HEK293T (cell line): ENCODE data around the gene TRIM29.
"Not testable (repeated sequence)": the region's sequence is repeated elsewhere in the genome, so short reads cannot be mapped to it uniquely, and the experiment has no call there.

Experiments used
- CTCF ChIA-PET: fragments of 350-600 bp; formaldehyde crosslinking; extraction: SDS; loops from one replicate; lab custom pipeline; 2021; ENCODE audit warnings: antibody characterized with exemption, inconsistent platforms; lab: Yijun Ruan, JAX
- POLR2A ChIA-PET: fragments of 350-600 bp; formaldehyde crosslinking; extraction: SDS; loops from one replicate; lab custom pipeline; 2020; ENCODE audit warnings: antibody characterized with exemption, inconsistent platforms; lab: Yijun Ruan, JAX
- DNase-seq: peaks from one replicate; pipeline ENCODE4 v3.0.0; 2012; ENCODE audit warnings: mixed read lengths; ENCODE audit errors: extremely low spot score
- ARNT ChIP-seq: fragments of 450-650 bp; IDR thresholded peaks from 2 replicates; pipeline ENCODE4 v1.6.1; 2017; ENCODE audit warnings: mild to moderate bottlenecking
- BHLHE40 ChIP-seq: fragments of 450-650 bp; IDR thresholded peaks from 2 replicates; pipeline ENCODE4 v1.6.1; 2016; ENCODE audit warnings: mild to moderate bottlenecking, moderate library complexity, borderline replicate concordance
- CTBP1 ChIP-seq: fragments of 450-650 bp; IDR thresholded peaks from 2 replicates; pipeline ENCODE4 v1.6.1; 2016; ENCODE audit warnings: borderline replicate concordance
- ELF4 ChIP-seq: fragments of 450-650 bp; IDR thresholded peaks from 2 replicates; pipeline ENCODE4 v1.6.1; 2017; ENCODE audit warnings: antibody characterized with exemption
- FOXA1 ChIP-seq: fragments of 450-650 bp; IDR thresholded peaks from 2 replicates; pipeline ENCODE4 v1.6.1; 2016; ENCODE audit warnings: mild to moderate bottlenecking
- FOXK2 ChIP-seq: fragments of 450-650 bp; IDR thresholded peaks from 2 replicates; pipeline ENCODE4 v1.6.1; 2016; ENCODE audit warnings: mild to moderate bottlenecking
- FOXM1 ChIP-seq: fragments of 450-650 bp; IDR thresholded peaks from 2 replicates; pipeline ENCODE4 v1.6.1; 2017; ENCODE audit warnings: mild to moderate bottlenecking, borderline replicate concordance
- HDGF ChIP-seq: fragments of 450-650 bp; IDR thresholded peaks from 2 replicates; pipeline ENCODE4 v1.6.1; 2017; ENCODE audit warnings: antibody characterized with exemption, borderline replicate concordance
- L3MBTL2 ChIP-seq: fragments of 450-650 bp; conservative IDR thresholded peaks from 2 replicates; pipeline ENCODE4 v1.6.1; 2016; ENCODE audit warnings: mild to moderate bottlenecking
- LEF1 ChIP-seq: fragments of 450-650 bp; IDR thresholded peaks from 2 replicates; pipeline ENCODE4 v1.6.1; 2017; ENCODE audit warnings: mild to moderate bottlenecking, borderline replicate concordance
- NFRKB ChIP-seq: fragments of 450-650 bp; IDR thresholded peaks from 2 replicates; pipeline ENCODE4 v1.6.1; 2016; ENCODE audit warnings: mild to moderate bottlenecking, moderate library complexity
- PKNOX1 ChIP-seq: fragments of 450-650 bp; IDR thresholded peaks from 2 replicates; pipeline ENCODE4 v1.6.1; 2016
- SP1 ChIP-seq: fragments of 450-650 bp; IDR thresholded peaks from 2 replicates; pipeline ENCODE4 v1.6.1; 2017
- SUZ12 ChIP-seq: fragments of 450-650 bp; IDR thresholded peaks from 2 replicates; pipeline ENCODE4 v1.6.1; 2016; ENCODE audit warnings: mild to moderate bottlenecking
- TARDBP ChIP-seq: fragments of 450-650 bp; IDR thresholded peaks from 2 replicates; pipeline ENCODE4 v1.6.1; 2016
- ZNF384 ChIP-seq: fragments of 450-650 bp; IDR thresholded peaks from 2 replicates; pipeline ENCODE4 v1.6.1; 2016

Gene TRIM29

GRCh38 chr11:120180551-120181232, 42.8 kb upstream of the TRIM29 start:
- ChIA-PET CTCF (interaction anchor here (1.2 to 2.8 kb wide), 4 partner anchors 12 to 230 kb away, joined by 3 to 15 read pairs (median 5); no protein-coding TSS in a partner anchor), POLR2A (interaction anchor here (0.8 kb wide), 1 partner anchor 10 kb away, joined by 3 read pairs; no protein-coding TSS in a partner anchor)
- no peak for TF ChIP-seq FOXM1
- no peak for TF ChIP-seq ZNF384
- no peak for TF ChIP-seq LEF1
- no peak for TF ChIP-seq L3MBTL2
- TF ChIP-seq ARNT, result no peak
- TF ChIP-seq TARDBP, result no peak
- no peak for TF ChIP-seq FOXK2
- DNase-seq, result no peak

DNA sequence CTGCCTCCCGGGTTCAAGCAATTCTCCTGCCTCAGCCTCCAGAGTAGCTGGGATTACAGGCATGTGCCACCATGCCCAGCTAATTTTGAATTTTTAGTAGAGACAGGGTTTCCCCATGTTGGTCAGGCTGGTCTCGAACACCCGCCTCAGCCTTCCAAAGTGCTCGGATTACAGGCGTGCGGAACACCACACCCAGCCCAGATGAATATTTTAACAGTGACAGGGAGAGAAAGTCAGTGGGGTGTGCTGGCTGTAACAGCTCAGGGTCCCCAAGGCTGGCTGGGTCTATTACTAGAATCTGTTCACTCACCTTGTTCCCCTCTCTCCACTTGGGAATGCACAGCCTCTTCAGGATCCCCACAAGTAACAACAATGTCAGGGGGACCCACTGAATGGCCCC, 42.1 kb upstream of the TRIM29 start:
- DNase-seq, result not testable (repeated sequence)
- POLR2A ChIA-PET, result interaction anchor here (0.8 kb wide), 1 partner anchor 9 kb away, joined by 3 read pairs; no protein-coding TSS in a partner anchor
- CTCF ChIA-PET, result interaction anchor here (1.2 to 2.8 kb wide), 3 partner anchors 11 to 230 kb away, joined by 3 to 15 read pairs (median 6); no protein-coding TSS in a partner anchor

DNA sequence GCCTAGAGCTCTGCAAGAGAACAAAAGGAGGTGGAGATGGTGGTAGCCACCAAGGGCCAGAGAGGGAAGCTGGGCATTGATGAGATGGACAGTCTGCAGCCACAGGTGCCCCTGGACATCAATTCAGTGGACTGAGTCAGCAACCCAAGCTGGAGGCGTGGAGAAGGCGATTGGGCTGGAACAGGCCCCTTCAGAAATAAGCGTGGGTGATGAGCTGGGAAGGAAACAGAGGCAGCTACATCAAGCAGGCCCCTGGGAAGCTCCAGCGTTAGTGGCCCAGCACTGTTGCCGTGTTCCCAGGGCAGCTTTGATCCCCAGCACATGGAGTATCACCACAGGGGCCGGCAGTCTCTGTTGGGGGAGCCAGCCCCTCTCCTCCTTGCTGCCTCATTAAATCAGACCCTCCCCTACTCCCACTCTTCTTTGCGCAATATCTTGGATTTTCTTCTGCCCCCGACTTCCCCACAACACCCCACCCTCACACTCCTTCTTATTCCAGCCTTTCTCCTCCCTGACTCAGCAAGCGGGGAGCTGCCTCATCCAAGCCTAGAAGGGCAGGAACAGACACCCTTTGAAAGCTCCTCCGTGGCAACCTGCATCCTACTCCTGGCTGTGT, 41.3 kb upstream of the TRIM29 start:
- no peak for DNase-seq
- TF ChIP-seq L3MBTL2 (no peak), CTBP1 (no peak), BHLHE40 (no peak), ZNF384 (no peak), SUZ12 (no peak), TARDBP (no peak), NFRKB (no peak), SP1 (no peak)
- ChIA-PET POLR2A (no interaction called here), CTCF (interaction anchor here (0.6 to 2.8 kb wide), 2 partner anchors 50 to 483 kb away, joined by 3 to 15 read pairs; no protein-coding TSS in a partner anchor)

GRCh38 chr11:120178561-120179056, 40.7 kb upstream of the TRIM29 start:
- ChIA-PET CTCF (interaction anchor here (0.6 kb wide), 1 partner anchor 484 kb away, joined by 3 read pairs; no protein-coding TSS in a partner anchor), POLR2A (no interaction called here)
- DNase-seq, result no peak
- TF ChIP-seq SP1 (no peak), SUZ12 (no peak), NFRKB (no peak), HDGF (no peak), BHLHE40 (no peak), LEF1 (no peak), TARDBP (no peak), ARNT (no peak), L3MBTL2 (no peak), ELF4 (no peak), PKNOX1 (no peak), FOXK2 (no peak), FOXM1 (no peak)

DNA sequence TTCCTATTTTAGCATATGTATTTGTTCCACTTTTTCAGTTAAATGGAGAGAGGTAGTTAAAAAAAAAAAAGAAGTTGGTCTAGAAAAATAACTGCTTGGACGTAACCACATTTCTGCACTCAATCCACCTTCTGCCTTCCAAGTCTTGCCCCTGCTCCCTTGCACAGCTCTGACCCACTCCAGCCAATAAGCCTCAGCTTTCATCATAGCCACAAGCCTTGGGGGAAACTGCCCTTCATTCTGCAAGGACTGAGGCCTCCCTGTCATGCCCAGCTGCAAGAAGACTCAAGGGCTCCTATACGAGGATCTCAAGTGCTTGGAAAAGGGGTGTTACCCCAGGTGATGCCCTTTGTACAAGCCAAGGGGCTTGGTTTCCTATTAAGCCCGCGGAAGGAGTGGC, 37.0 kb upstream of the TRIM29 start:
- TF ChIP-seq FOXM1 (no peak), CTBP1 (no peak), LEF1 (no peak), FOXA1 (no peak), SP1 (no peak), ARNT (no peak), TARDBP (no peak), L3MBTL2 (no peak), HDGF (no peak), ZNF384 (no peak), NFRKB (no peak), ELF4 (no peak)
- no peak for DNase-seq
- ChIA-PET POLR2A (no interaction called here), CTCF (no interaction called here)

DNA sequence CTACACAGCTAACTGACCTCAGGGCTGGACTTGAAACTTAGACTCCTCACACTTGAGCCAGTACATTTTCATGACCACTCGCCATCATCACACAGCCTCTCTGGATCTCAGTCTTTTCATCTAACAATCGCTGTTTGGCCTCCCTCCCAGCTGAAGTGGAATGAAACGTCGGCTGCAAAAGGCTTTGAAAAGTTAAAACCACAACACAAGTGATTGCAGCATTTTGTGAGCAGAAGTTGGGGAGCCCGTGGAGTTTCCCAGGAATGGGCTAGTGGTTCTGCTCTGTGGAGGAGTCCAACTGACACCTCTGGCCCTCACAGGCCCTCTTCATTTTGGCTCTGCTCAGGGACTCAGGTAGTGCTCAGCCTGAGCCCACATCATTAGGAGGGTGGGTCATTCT, 35.9 kb upstream of the TRIM29 start:
- TF ChIP-seq L3MBTL2, result no peak
- no peak for TF ChIP-seq NFRKB
- TF ChIP-seq SUZ12, result no peak
- TF ChIP-seq TARDBP, result no peak
- TF ChIP-seq FOXK2, result no peak
- no peak for TF ChIP-seq LEF1
- no peak for TF ChIP-seq FOXA1
- TF ChIP-seq ZNF384, result no peak
- TF ChIP-seq BHLHE40, result no peak
- DNase-seq, result no peak
- ChIA-PET POLR2A (no interaction called here), CTCF (no interaction called here)

GRCh38 chr11:120173019-120173705, 35.2 kb upstream of the TRIM29 start:
- peak; percentile 4 for DNase-seq
- ChIA-PET CTCF (interaction anchor here (0.8 kb wide), 1 partner anchor 56 kb away, joined by 4 read pairs; no protein-coding TSS in a partner anchor), POLR2A (no interaction called here)
- no peak for TF ChIP-seq TARDBP
- TF ChIP-seq FOXA1, result no peak
- no peak for TF ChIP-seq CTBP1
- no peak for TF ChIP-seq ARNT
- no peak for TF ChIP-seq ZNF384
- no peak for TF ChIP-seq BHLHE40
- no peak for TF ChIP-seq FOXM1
- no peak for TF ChIP-seq SP1
- TF ChIP-seq FOXK2, result no peak
- TF ChIP-seq NFRKB, result no peak
- TF ChIP-seq ELF4, result no peak
- no peak for TF ChIP-seq HDGF
- TF ChIP-seq SUZ12, result no peak
- no peak for TF ChIP-seq PKNOX1
- TF ChIP-seq LEF1, result no peak
- TF ChIP-seq L3MBTL2, result no peak
